GM18505 (cell line): ENCODE data around the gene PDHX.

Source experiments
- ATAC-seq: cut with Tn5 transposase; IDR thresholded peaks from one replicate; pipeline ENCODE4 v1.9.1; 2021; ENCODE audit not compliant: unreplicated experiment
- POLR2A ChIP-seq: IDR thresholded peaks from 4 replicates; pipeline ENCODE4 v1.6.1; 2011; ENCODE audit warnings: borderline replicate concordance; ENCODE audit not compliant: insufficient read depth, insufficient read length; ENCODE audit errors: extremely low read depth

The PDHX gene

DNA sequence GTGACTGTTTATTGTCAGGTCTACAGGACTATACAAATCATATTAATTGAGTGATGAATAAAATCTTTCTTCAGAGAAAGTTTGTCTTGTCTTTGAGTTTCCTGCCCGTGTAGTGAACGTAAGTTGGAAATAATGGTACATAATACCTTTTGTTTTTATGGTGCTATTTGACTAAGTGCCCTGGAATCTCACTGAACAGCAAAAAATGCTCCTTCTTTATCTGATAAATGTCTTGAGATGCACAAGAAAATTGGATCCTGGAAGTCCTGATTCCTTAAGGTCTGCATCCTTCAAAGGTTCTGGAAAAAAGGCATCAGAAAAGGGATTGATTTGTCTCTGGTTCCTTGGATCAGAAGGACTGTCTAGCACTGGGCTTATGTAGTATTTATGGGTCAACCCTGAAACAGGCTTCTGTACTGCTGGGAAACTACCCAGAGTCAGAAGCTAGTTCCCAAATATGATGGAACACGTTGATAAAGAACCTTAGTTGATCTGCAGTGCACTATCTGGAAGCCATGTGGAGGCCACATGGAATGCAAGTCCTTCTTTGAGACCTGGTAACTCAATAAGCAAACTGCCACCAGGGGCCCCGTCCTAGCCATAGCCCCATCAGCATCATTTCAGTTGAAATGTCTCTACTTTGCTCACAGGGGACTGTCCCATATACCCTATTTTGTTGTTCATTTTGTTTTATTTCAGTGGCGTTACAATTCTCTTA lies 122.0 kb downstream of the PDHX start:
- no peak for ATAC-seq
- no peak for TF ChIP-seq POLR2A

DNA sequence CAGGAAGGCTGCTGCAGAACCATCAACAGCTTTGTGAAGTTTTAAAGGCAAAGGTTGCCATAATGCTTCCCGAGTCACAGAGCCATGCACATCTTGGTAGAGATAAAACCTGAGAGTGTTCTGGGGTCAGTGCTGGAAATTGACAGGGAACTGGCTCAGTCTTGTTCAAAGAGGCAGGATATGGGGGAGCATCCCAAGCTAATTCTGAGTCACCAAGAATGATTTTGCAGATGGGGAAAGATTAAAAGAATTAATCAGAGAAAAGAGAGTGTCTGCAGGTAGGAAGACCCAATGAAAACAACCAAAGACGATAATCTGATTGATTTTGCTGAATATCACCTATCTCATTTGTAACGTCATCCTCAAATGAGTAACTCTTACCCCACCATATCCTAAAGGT lies 122.7 kb downstream of the PDHX start:
- TF ChIP-seq POLR2A, result no peak
- no peak for ATAC-seq

DNA sequence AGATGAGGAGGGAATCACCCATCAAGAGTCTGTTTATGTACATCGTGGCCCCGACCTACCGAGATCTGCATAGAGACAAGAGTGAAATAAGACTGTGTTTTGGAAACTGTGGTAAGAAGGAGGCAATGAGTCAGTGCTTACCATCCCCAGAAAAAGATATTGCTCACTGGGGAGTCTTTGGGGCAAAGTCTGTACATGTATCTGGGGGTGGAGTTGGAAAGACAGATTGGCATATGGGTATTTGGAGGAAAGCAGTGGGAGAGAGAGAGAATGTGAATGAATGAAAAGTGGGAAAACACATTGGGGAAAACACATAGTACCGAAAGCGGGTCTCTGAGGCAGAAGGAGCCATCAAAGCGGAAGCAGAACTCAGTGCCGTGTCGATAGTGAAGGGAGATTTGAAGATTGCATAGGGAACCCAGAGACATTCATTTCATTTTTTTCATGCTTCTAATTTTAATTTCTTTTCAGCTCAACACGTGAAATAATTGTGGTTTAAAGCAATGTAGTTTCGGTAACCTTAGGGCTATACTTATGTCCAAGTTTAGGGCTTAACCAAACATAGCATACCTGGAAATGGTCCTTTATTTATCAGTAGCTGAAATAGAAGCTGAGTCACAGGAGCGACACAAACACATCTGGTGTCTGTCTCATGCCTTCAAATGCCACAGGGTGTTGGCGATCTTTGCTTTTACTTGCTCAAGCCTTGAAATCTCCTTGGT lies 124.0 kb downstream of the PDHX start:
- TF ChIP-seq POLR2A, result no peak
- peak; percentile 74 for ATAC-seq

DNA sequence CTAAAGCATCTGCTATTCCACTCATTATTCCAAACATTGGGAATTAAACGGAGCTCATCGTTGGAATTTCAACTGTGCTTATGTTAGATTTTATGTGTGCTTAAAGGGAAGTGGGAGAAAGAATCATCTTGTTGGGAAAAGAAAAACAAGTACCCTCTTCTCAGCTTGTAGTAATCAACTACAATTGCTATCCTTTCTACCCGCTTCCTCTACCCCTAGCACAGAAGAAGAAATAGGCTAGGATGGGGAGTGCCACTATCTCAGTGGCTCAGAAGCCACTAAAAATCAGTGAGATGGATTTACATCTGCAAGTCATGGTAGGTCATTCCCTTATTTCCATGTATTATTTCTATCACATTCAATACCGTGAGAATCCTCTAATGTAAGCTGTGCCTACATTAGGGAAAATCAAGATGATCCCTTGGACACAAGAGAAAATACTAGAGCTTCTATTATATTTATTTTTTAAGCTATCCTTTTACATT lies 124.7 kb downstream of the PDHX start:
- ATAC-seq, result no peak
- TF ChIP-seq POLR2A, result no peak

DNA sequence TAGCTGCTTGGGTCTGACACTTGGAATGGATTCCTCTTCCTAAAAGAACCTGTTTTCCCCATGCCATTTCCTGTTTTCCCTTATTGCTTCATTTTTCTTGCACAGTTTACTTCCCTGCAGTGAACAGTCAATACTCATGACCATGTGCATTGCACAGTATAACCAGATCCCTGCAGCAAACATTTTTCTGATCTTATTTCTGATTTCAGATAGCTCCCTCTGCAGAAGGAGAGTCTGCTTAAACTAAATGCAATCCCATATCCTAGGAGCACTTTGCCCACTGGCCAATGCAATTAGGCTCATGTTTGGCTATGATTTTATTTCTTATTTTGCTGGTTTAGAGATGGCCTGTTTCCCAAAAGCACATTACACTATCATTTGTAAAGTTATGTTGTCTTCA lies 125.8 kb downstream of the PDHX start:
- TF ChIP-seq POLR2A, result no peak
- no peak for ATAC-seq

DNA sequence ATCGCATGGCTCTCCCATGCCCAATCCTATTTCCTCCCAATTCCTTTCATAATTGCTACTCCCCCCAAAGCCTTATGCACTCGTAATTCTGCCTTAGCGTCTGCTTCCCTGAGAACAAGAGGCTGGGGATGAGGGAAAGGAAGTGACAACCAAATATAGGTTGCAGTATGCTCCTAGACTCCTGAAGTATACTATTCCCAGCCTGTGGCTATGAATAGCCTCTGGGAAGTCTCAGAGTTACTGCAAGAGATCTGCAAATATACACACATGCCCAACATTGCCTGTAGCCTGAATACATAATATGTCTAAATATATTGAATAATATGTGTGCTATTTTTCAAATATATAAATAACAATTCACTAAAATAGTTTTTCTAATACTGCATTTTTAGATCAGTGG lies 126.5 kb downstream of the PDHX start:
- no peak for TF ChIP-seq POLR2A
- ATAC-seq, result no peak

DNA sequence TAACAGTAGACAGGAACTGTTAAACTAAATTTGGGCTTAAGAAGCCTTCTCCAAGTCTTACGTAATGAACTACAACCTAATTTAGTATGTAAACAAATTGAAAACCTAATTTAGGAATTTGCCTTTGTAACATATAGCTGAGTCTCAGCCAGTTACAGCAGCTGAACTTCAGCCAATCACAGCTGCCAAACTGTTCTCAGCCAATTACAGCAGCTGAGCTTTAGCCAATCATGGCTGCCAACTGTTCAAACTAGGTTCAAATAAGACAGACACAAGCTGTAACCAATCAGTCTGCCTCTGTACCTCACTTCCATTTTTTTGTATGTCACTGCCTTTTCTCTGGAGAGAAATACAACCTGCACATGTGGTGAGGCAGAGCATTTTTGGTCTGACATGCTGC lies 127.5 kb downstream of the PDHX start:
- no peak for TF ChIP-seq POLR2A
- no peak for ATAC-seq

DNA sequence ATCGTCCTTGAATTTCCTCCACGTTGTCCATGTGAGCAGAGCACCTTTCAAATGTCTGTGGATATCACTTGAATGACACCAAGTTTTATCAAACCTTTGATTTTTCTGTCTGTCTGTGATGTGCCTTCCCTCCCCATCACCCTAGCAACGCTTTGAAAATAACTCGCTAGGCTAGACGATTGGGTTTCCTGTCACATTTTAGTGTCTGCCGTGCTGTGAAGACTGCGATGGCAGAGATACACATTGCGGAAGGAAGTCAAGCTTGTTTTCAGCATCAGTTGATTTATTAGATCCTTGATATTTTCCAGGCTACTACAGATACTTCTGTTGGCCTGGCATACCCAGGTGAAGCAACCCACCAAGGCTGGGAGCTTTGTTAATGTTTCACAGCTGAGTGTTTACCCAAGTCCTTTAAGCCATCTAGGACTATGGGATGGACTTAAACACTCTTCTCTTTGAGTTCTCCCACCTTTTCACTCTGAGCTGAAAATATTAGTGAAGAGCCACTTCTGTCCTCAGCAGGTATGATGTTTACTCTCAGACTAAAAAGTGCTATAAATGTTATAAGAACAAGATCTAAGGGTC lies 128.9 kb downstream of the PDHX start:
- no peak for ATAC-seq
- TF ChIP-seq POLR2A, result no peak
